Cardiac atrium fibroblast (primary cell): ENCODE measurements around the gene CXXC4. TPM values are rescaled to one million over a fixed set of nuclear protein-coding genes. Genes with fewer than 3 reads are reported as not detected.

ENCODE experiments used
- total RNA-seq: library from RNA; depleted of rRNA; stranded (reverse); fragments of >200 nt; gene quantifications from 2 replicates; pipeline ENCODE4 v1.2.3, GENCODE V29; 2015

Gene CXXC4
- not detected in 2 replicates for total RNA-seq

DNA sequence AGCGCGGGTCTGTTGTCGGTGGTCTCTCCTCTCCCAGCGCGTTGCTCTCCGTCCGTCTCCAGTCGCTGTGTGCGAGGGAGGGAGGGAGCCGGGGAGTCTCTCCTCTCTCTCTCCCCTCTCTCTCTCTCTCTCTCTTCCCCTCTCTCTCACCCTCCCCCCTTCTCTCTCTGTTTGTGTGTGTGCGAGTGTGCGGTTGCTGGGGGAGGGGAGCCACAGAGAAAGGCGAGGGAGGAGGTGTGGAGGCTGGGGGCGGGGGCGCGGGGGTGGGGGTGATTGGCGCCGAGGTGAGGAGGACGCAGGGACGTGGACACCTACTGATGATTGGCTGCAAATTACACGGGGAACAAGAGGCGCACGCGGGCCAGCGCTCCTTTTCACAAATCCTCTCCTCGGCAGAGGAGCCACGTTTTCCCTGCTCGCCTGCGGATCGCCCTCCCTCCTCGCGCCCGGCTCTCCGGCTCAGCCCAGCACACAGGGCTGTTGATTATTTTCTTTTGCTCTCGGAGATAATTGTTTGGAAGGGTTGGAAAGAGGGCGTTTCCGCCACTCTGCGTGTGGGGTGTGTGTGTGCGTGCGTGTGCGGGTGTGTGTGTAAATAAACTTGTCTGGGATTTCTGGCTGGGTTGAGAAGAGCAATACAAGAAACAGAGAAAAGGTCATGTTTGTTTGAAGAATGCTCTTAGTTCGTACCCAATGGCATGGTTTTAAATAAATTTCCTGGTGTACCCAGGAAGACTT is at the start of gene CXXC4:
Gene CXXC4, minus strand, starts transcription at position 73 of the 738 bp plus-strand sequence. CDS start 3,092 bp downstream, outside the sequence.

